Measurements from ENCODE around the gene SNIP1.

SNIP1 gene

DNA sequence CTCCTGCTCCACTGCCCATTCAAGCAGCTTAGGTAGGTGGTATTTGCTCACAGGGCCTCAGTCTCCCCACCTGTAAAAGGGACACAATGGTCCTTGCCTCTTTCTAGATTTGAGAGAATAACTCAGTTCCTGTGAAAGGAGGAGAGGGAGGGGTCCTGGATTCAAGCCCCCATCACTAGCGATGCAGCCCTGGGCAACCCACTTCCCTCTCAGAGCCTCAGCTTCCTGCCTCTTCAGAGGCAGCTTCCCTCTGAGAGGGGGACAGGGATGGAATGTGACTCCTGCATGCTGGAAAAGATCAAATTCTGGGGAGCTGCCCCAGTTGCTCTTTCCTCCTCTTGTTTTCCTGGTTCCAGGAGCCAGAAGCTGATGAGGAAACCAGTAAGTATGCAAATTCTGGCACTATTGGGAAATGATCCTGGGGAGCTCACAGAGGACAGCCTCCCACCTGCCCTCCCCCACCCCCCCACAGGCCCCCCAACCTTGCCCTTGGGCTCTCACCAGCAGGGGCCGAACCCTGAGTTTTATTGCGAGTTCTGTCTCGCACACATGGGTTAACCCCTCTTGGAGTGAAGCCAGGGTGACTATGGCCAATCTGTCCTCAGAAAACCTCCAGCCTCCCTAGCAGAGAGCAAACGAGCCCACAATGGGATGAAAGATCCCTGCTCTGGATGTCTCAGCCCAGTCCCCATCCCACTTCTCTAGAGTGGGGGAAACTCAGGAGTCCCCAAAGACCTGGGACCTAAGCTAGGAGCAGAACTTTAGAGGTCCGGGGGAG is 68.0 kb downstream of the SNIP1 start:
- H3K36me3 ChIP-seq, result peaks cover 50% of the 10 kb centered on the region
- no peaks in the 10 kb centered on the region for H3K27me3 ChIP-seq
- peak overlapping the region; percentile 84 for H3K27ac ChIP-seq
- TF ChIP-seq, protein P1, sequence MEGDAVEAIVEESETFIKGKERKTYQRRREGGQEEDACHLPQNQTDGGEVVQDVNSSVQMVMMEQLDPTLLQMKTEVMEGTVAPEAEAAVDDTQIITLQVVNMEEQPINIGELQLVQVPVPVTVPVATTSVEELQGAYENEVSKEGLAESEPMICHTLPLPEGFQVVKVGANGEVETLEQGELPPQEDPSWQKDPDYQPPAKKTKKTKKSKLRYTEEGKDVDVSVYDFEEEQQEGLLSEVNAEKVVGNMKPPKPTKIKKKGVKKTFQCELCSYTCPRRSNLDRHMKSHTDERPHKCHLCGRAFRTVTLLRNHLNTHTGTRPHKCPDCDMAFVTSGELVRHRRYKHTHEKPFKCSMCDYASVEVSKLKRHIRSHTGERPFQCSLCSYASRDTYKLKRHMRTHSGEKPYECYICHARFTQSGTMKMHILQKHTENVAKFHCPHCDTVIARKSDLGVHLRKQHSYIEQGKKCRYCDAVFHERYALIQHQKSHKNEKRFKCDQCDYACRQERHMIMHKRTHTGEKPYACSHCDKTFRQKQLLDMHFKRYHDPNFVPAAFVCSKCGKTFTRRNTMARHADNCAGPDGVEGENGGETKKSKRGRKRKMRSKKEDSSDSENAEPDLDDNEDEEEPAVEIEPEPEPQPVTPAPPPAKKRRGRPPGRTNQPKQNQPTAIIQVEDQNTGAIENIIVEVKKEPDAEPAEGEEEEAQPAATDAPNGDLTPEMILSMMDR (IDR thresholded peaks at IDR 0.05), result no peak
- no peaks in the 10 kb centered on the region for H3K9me3 ChIP-seq
- peak overlapping the region; percentile 33 to 48 for H3K4me3 ChIP-seq (ENCODE audit: low read depth in 1 of 2, low read length in 1 of 2)
- peaks cover 28 to 31% of the 10 kb centered on the region in 2 experiments for H3K4me1 ChIP-seq (ENCODE audit: control insufficient read depth in 1 of 2, insufficient read depth in 1 of 2, low read depth in 1 of 2, low read length in 1 of 2)

Measured in neutrophil (primary cell).